GM23338 (cell line): ENCODE results near the gene ITGB7.

Experiments used
- CTCF ChIP-seq, 2 experiments: fragments of 200-600 bp in 1 of 2; sonication (generic) in 1 of 2; conservative IDR thresholded peaks; 2 replicates each; pipeline versions ENCODE4 v1.5.1 to v1.6.1; 2016 to 2017; ENCODE audit warnings: antibody characterized with exemption in 2 of 2, low read depth in 2 of 2, mild to moderate bottlenecking in 2 of 2, moderate library complexity in 1 of 2
- EZH2phosphoT487 ChIP-seq: fragments of 200-600 bp; sonication (generic); IDR thresholded peaks from one replicate; pipeline ENCODE4 v1.8.1; 2018; ENCODE audit warnings: antibody characterized with exemption; ENCODE audit not compliant: unreplicated experiment
- POLR2AphosphoS5 ChIP-seq: IDR thresholded peaks from 2 replicates; pipeline ENCODE4 v1.6.1; 2016; ENCODE audit warnings: antibody characterized with exemption, low read depth
- TF ChIP-seq, protein P1 (sequence below): IDR thresholded peaks from one replicate; pipeline ENCODE4 v1.6.1; 2018; ENCODE audit warnings: antibody characterized with exemption; ENCODE audit not compliant: unreplicated experiment

DNA sequence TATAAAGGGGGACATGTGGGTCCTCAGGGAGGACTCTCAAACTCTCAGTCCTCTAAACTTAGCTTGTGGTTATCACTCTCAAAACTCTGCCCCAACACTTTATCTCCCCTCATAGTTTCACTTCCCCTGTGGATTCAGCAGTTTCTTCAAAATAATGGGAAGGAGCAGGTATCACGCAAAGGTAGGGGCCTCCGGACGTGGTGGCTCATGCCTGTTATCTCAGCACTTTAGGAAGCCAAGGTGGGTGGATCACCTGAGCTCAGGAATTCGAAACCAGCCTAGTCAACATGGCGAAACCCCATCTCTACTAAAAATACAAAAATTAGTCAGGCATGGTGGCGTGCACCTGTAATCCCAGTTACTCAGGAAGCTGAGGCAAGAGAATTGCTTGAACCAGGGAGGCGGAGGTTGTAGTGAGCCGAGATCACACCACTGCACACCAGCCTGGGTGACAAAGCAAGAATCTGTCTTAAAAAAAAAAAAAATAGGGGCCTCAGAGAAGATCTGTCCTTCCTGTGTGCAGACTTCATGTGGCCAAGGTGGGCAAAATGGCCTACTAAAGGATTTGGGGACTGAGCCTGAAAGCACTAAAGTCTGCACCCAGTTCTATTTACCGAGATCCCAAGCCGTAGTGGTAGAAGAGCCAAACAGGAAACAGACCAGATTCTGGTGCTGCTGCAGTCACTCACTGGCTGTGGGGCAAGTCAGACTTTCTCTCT lies 6.4 kb downstream of the ITGB7 start:
- TF ChIP-seq CTCF (conservative IDR thresholded peaks at IDR 0.05; ENCODE audit: low read depth in 2 of 2): no peak
- TF ChIP-seq EZH2phosphoT487: no peak
- TF ChIP-seq, protein P1, sequence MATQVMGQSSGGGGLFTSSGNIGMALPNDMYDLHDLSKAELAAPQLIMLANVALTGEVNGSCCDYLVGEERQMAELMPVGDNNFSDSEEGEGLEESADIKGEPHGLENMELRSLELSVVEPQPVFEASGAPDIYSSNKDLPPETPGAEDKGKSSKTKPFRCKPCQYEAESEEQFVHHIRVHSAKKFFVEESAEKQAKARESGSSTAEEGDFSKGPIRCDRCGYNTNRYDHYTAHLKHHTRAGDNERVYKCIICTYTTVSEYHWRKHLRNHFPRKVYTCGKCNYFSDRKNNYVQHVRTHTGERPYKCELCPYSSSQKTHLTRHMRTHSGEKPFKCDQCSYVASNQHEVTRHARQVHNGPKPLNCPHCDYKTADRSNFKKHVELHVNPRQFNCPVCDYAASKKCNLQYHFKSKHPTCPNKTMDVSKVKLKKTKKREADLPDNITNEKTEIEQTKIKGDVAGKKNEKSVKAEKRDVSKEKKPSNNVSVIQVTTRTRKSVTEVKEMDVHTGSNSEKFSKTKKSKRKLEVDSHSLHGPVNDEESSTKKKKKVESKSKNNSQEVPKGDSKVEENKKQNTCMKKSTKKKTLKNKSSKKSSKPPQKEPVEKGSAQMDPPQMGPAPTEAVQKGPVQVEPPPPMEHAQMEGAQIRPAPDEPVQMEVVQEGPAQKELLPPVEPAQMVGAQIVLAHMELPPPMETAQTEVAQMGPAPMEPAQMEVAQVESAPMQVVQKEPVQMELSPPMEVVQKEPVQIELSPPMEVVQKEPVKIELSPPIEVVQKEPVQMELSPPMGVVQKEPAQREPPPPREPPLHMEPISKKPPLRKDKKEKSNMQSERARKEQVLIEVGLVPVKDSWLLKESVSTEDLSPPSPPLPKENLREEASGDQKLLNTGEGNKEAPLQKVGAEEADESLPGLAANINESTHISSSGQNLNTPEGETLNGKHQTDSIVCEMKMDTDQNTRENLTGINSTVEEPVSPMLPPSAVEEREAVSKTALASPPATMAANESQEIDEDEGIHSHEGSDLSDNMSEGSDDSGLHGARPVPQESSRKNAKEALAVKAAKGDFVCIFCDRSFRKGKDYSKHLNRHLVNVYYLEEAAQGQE: no peak
- TF ChIP-seq POLR2AphosphoS5: no peak
